Measurements from ENCODE around the gene TRIM4.

GRCh38 chr7:99898023-99898357 is 21.3 kb downstream of the TRIM4 start:
- TF ChIP-seq POLR2A (IDR thresholded peaks at IDR 0.05; ENCODE audit: low read length) (no peak), GATA1 (IDR thresholded peaks at IDR 0.05; ENCODE audit: low read depth, low read length) (no peak)

All from erythroblast (primary cell).